GM18870 (cell line): ENCODE results near the gene AGPAT3.
"Not testable (repeated sequence)": the region's sequence is repeated elsewhere in the genome, so short reads cannot be mapped to it uniquely, and the experiment has no call there.

Experiments used
- ATAC-seq: cut with Tn5 transposase; IDR thresholded peaks from one replicate; pipeline ENCODE4 v1.9.1; 2021; ENCODE audit warnings: moderate library complexity; ENCODE audit not compliant: unreplicated experiment

Gene AGPAT3

GRCh38 chr21:43864962-43865539, at the start of gene AGPAT3:
Gene AGPAT3 (plus strand): TSS chr21:43865223. CDS start chr21:43959682, 94,459 bp downstream.
- no peak for ATAC-seq

GRCh38 chr21:43815991-43816390, 49.0 kb upstream of the AGPAT3 start:
- no peak for ATAC-seq

- no peak for ATAC-seq
Observed at GRCh38 chr21:43816611-43817071, 48.4 kb upstream of the AGPAT3 start.

GRCh38 chr21:43817157-43818086, 47.6 kb upstream of the AGPAT3 start:
- no peak for ATAC-seq

GRCh38 chr21:43818685-43819084, 46.3 kb upstream of the AGPAT3 start:
- no peak for ATAC-seq

- no peak for ATAC-seq
Observed at GRCh38 chr21:43819511-43820405, 45.3 kb upstream of the AGPAT3 start.

- ATAC-seq: no peak
Observed at GRCh38 chr21:43820466-43820865, 44.6 kb upstream of the AGPAT3 start.

GRCh38 chr21:43822166-43822565, 42.9 kb upstream of the AGPAT3 start:
- not testable (repeated sequence) for ATAC-seq

- ATAC-seq: not testable (repeated sequence)
Observed at GRCh38 chr21:43822741-43823140, 42.3 kb upstream of the AGPAT3 start.

GRCh38 chr21:43824333-43825241, 40.4 kb upstream of the AGPAT3 start:
- ATAC-seq: no peak

- no peak for ATAC-seq
Observed at GRCh38 chr21:43825242-43825935, 39.6 kb upstream of the AGPAT3 start.

GRCh38 chr21:43825936-43826622, 38.9 kb upstream of the AGPAT3 start:
- no peak for ATAC-seq

GRCh38 chr21:43826623-43826974, 38.4 kb upstream of the AGPAT3 start:
- ATAC-seq: no peak

GRCh38 chr21:43827015-43827611, 37.9 kb upstream of the AGPAT3 start:
- ATAC-seq: no peak

GRCh38 chr21:43829161-43829560, 35.9 kb upstream of the AGPAT3 start:
- no peak for ATAC-seq

- no peak for ATAC-seq
Observed at GRCh38 chr21:43829575-43830119, 35.4 kb upstream of the AGPAT3 start.

- no peak for ATAC-seq
Observed at GRCh38 chr21:43832158-43832550, 32.9 kb upstream of the AGPAT3 start.

GRCh38 chr21:43832648-43833047, 32.4 kb upstream of the AGPAT3 start:
- no peak for ATAC-seq
